ENCODE results near the gene CPZ. TPM values are rescaled to one million over a fixed set of nuclear protein-coding genes. Genes with fewer than 3 reads are reported as not detected.

Gene CPZ
- total and polyA plus RNA-seq, 2 of the 4 experiments (the other 2 are of a cell fraction), result 0.90 to 10.3 TPM

DNA sequence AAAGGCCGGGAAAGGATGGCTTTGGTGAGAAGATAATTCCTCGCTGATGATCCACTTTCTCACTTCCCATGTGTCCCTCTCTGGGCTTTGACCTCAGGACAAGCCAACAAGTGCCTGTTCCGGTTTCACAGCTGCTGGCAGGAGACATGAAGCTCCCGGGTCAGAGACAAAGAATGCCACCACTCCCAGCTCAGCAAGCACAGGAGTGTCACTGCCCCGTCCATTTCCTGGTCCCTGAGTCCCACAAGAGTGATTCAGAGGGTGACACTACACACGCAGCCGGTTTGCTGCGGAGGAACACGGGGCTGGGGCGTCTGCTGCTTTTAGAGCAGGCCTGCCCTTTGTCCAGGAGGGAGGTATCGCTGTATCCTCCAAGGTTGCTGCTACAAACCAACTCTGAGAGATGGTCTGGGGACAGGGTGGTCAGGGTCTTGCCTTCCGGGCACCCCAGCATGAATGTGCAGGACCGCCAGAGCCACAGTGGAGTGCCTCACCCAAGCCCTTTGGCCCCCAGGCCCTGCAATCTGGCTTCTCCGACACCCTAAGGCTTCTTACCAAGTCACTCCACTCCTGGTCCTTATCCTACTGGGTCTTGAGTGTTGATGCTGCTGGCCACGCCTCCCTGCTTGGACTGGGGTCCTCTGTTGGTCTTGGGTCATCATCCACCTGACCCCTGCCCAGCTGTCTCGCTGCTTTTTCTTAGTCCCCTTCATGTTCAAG, 49.5 kb downstream of the CPZ start:
- H3K79me1 ChIP-seq (ENCODE audit: low read depth in 1 of 2, low read length in 2 of 2), result no peaks in the 10 kb centered on the region
- no peak overlapping the region for H2AFZ ChIP-seq (replicated peaks; ENCODE audit: low read length, poor library complexity)
- H3K27me3 ChIP-seq (ENCODE audit: control insufficient read depth, insufficient read depth, low read length), result peaks cover 12% of the 10 kb centered on the region; the same call in 1 of the 2 replicates
- no TSS peak for BruUV-seq (replicated peaks)
- no peak overlapping the region for H4K91ac ChIP-seq (ENCODE audit: insufficient read depth, low read depth, low read length)
- H3K23ac ChIP-seq (ENCODE audit: low read depth, low read length), result no peak overlapping the region
- intact Hi-C loops (cut with micrococcal nuclease), result no loop called here
- no peaks in the 10 kb centered on the region for H3K9me1 ChIP-seq (ENCODE audit: insufficient read depth, low read length)
- H3K4me2 ChIP-seq (ENCODE audit: low read depth, low read length), result no peak overlapping the region
- no peak overlapping the region for H2AK9ac ChIP-seq (replicated peaks; ENCODE audit: low read depth, low read length, poor library complexity)
- no peak for TF ChIP-seq BHLHE40 (IDR thresholded peaks at IDR 0.05; ENCODE audit: low read depth, low read length)
- TF ChIP-seq RCOR1 (IDR thresholded peaks at IDR 0.05; ENCODE audit: insufficient replicate concordance, low read length), result no peak
- TF ChIP-seq, protein P1, sequence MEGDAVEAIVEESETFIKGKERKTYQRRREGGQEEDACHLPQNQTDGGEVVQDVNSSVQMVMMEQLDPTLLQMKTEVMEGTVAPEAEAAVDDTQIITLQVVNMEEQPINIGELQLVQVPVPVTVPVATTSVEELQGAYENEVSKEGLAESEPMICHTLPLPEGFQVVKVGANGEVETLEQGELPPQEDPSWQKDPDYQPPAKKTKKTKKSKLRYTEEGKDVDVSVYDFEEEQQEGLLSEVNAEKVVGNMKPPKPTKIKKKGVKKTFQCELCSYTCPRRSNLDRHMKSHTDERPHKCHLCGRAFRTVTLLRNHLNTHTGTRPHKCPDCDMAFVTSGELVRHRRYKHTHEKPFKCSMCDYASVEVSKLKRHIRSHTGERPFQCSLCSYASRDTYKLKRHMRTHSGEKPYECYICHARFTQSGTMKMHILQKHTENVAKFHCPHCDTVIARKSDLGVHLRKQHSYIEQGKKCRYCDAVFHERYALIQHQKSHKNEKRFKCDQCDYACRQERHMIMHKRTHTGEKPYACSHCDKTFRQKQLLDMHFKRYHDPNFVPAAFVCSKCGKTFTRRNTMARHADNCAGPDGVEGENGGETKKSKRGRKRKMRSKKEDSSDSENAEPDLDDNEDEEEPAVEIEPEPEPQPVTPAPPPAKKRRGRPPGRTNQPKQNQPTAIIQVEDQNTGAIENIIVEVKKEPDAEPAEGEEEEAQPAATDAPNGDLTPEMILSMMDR (conservative IDR thresholded peaks at IDR 0.05; ENCODE audit: low read depth, low read length), result no peak
- no peak for TF ChIP-seq ELK1 (IDR thresholded peaks at IDR 0.05; ENCODE audit: borderline replicate concordance, low read depth, low read length)
- dilution Hi-C loops (cut with HindIII; ENCODE audit: low sequenced_read_pairs, unreplicated experiment), result no loop called here
- no peak overlapping the region for H3K9ac ChIP-seq (ENCODE audit: low read depth, low read length)
- no peak overlapping the region for H3K4me3 ChIP-seq (ENCODE audit: insufficient read depth, low read depth, low read length)
- in situ Hi-C loops (cut with MboI; ENCODE audit: low sequenced_read_pairs), result no loop called here
- no peak for DNase-seq
- ATAC-seq (ENCODE audit: low read depth), result no peak
- ChIA-PET CTCF (no interaction called here), POLR2A (ENCODE audit: unreplicated experiment) (no interaction called here)
- no peak overlapping the region for H3K4ac ChIP-seq (ENCODE audit: low read depth, low read length)
- H2AK5ac ChIP-seq (ENCODE audit: low read depth, low read length), result no peak overlapping the region
- H3K56ac ChIP-seq (ENCODE audit: extremely low read depth, insufficient read depth, low read length), result no peak overlapping the region
- no peaks in the 10 kb centered on the region for H3K36me3 ChIP-seq (ENCODE audit: control insufficient read depth, insufficient read depth, low read length)
- no peak overlapping the region for H3K14ac ChIP-seq (replicated peaks; ENCODE audit: low read depth, low read length)
- H3K9me3 ChIP-seq (ENCODE audit: control insufficient read depth, insufficient read depth, low read length), result no peaks in the 10 kb centered on the region
- no peak overlapping the region for H2BK20ac ChIP-seq (ENCODE audit: low read depth, low read length)
- no peak overlapping the region for H3K18ac ChIP-seq (ENCODE audit: low read depth, low read length)
- no peak overlapping the region for H2BK5ac ChIP-seq (ENCODE audit: low read depth, low read length, poor library complexity, severe bottlenecking)
- no peak overlapping the region for H2BK15ac ChIP-seq (ENCODE audit: low read depth, low read length)
- no peak overlapping the region for H2BK120ac ChIP-seq (ENCODE audit: low read depth, low read length)
- H4K5ac ChIP-seq (ENCODE audit: low read depth, low read length), result no peak overlapping the region
- no peak overlapping the region for H3K27ac ChIP-seq (ENCODE audit: insufficient read depth, low read length)
- no peak overlapping the region for H4K8ac ChIP-seq (ENCODE audit: low read depth in 2 of 2, low read length in 2 of 2)
- WGBS, 2 experiments (ENCODE audit: extremely low coverage in 2 of 2, insufficient read length in 1 of 2), result 60% methylated on average over 1 of the region's 16 CpGs; no CpG with 5 or more reads in 1 of the 2 experiments
- no peaks in the 10 kb centered on the region for H3K4me1 ChIP-seq (ENCODE audit: control insufficient read depth, insufficient read depth, low read length)
- H4K20me1 ChIP-seq (ENCODE audit: insufficient read depth, low read length), result no peaks in the 10 kb centered on the region
